ENCODE data around the gene SRCAP.

SRCAP gene

DNA sequence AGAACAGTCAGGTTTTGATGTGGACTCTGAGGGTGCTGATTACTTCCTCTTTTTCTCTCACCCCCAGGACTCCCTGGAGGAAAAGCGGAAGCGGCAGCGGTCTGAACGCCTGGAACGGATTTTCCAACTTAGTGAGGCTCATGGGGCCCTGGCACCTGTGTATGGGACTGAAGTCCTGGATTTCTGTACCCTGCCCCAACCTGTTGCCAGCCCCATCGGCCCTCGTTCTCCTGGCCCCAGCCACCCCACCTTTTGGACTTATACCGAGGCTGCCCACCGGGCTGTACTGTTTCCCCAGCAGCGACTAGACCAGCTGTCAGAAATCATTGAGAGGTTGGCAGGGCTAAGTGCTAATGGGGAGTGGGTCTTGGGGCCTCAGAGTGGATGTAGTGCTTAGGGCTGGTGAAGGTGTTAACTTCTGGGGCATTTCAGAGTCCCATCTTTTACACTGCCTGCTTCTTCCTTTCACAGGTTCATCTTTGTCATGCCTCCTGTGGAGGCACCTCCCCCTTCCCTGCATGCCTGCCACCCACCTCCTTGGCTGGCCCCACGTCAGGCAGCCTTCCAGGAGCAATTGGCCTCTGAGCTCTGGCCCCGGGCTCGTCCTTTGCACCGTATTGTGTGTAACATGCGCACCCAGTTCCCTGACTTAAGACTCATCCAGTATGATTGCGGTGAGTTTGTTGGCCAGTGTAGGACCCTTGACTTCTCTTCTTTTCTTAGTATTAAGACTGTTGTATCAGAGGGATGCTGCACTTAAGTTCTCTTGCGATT is 30.1 kb downstream of the SRCAP start:
- Histone ChIP-seq H3K4me3 (ENCODE audit: low read length) (no peak overlapping the region), H3K27ac (ENCODE audit: low read length) (no peak overlapping the region), H3K9me3 (ENCODE audit: control insufficient read depth, insufficient read depth, low read length) (no peaks in the 10 kb centered on the region), H3K27me3 (ENCODE audit: control insufficient read depth, insufficient read depth, low read length) (no peaks in the 10 kb centered on the region), H3K4me1 (ENCODE audit: control insufficient read depth, insufficient read depth, low read length) (0 out of 2 replicates have a peak, but pooled peaks cover 1% of the 10 kb centered on the region), H3K36me3 (ENCODE audit: control insufficient read depth, insufficient read depth, low read length) (peaks cover 16% of the 10 kb centered on the region)
- WGBS (ENCODE audit: insufficient coverage, insufficient read length), result no CpG with 5 or more reads among the region's 17 CpGs
- DNase-seq (ENCODE audit: low read depth, low spot score), result no peak

DNA sequence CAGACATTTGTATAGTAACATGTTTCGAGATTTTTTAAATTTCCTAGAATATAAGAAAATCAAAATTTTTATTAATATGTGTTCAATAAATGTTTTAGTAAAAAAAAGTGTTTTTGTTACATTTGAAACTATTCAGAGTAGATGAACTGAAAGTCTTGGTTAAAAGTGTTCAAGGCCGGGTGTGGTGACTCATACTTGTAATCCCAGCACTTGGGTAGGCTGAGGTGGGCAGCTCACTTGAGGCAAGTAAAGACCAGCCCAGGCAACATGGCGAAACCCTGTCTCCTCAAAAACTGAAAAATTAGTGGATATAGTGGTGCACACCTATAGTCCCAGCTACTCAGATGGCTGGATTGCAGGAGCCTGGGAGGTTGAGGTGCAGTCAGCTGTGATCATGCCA is 32.4 kb downstream of the SRCAP start:
- H3K4me1 ChIP-seq (ENCODE audit: control insufficient read depth, insufficient read depth, low read length), result 0 out of 2 replicates have a peak, but pooled peaks cover 1% of the 10 kb centered on the region
- no peak overlapping the region for H3K27ac ChIP-seq (ENCODE audit: low read length)
- no peaks in the 10 kb centered on the region for H3K27me3 ChIP-seq (ENCODE audit: control insufficient read depth, insufficient read depth, low read length)
- H3K9me3 ChIP-seq (ENCODE audit: control insufficient read depth, insufficient read depth, low read length), result no peaks in the 10 kb centered on the region
- H3K4me3 ChIP-seq (ENCODE audit: low read length), result no peak overlapping the region
- no peak for DNase-seq (ENCODE audit: low read depth, low spot score)
- peaks cover 9% of the 10 kb centered on the region for H3K36me3 ChIP-seq (ENCODE audit: control insufficient read depth, insufficient read depth, low read length)
- WGBS (ENCODE audit: insufficient coverage, insufficient read length), result no CpG with 5 or more reads among the region's 3 CpGs

DNA sequence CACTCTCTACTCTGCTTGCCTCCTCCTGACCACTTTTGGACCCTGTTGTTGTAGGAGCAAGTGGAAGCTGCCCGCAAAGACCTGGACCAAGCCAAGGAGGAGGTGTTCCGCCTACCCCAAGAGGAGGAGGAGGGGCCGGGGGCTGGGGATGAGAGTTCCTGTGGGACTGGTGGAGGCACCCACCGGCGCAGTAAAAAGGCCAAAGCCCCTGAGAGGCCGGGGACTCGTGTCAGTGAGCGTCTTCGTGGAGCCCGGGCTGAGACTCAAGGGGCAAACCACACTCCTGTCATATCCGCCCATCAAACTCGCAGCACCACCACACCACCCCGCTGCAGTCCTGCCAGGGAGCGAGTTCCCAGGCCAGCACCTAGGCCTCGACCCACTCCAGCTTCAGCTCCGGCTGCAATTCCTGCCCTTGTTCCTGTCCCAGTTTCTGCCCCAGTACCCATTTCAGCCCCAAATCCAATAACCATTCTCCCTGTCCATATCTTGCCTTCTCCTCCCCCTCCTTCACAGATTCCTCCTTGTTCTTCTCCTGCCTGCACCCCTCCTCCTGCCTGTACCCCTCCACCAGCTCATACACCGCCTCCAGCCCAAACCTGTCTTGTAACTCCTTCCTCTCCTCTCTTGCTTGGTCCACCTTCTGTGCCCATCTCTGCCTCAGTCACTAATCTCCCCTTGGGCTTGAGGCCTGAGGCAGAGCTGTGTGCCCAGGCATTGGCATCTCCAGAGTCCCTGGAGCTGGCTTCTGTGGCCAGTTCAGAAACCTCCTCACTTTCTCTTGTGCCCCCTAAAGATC is 38.2 kb downstream of the SRCAP start:
- H3K27ac ChIP-seq (ENCODE audit: low read length), result no peak overlapping the region
- no peak for DNase-seq (ENCODE audit: low read depth, low spot score)
- peaks cover 32% of the 10 kb centered on the region for H3K36me3 ChIP-seq (ENCODE audit: control insufficient read depth, insufficient read depth, low read length)
- no CpG with 5 or more reads among the region's 17 CpGs for whole genome bisulfite sequencing (ENCODE audit: insufficient coverage, insufficient read length)
- H3K9me3 ChIP-seq (ENCODE audit: control insufficient read depth, insufficient read depth, low read length), result no peaks in the 10 kb centered on the region
- H3K27me3 ChIP-seq (ENCODE audit: control insufficient read depth, insufficient read depth, low read length), result no peaks in the 10 kb centered on the region
- no peak overlapping the region for H3K4me3 ChIP-seq (ENCODE audit: low read length)
- H3K4me1 ChIP-seq (ENCODE audit: control insufficient read depth, insufficient read depth, low read length), result peaks cover 6% of the 10 kb centered on the region

DNA sequence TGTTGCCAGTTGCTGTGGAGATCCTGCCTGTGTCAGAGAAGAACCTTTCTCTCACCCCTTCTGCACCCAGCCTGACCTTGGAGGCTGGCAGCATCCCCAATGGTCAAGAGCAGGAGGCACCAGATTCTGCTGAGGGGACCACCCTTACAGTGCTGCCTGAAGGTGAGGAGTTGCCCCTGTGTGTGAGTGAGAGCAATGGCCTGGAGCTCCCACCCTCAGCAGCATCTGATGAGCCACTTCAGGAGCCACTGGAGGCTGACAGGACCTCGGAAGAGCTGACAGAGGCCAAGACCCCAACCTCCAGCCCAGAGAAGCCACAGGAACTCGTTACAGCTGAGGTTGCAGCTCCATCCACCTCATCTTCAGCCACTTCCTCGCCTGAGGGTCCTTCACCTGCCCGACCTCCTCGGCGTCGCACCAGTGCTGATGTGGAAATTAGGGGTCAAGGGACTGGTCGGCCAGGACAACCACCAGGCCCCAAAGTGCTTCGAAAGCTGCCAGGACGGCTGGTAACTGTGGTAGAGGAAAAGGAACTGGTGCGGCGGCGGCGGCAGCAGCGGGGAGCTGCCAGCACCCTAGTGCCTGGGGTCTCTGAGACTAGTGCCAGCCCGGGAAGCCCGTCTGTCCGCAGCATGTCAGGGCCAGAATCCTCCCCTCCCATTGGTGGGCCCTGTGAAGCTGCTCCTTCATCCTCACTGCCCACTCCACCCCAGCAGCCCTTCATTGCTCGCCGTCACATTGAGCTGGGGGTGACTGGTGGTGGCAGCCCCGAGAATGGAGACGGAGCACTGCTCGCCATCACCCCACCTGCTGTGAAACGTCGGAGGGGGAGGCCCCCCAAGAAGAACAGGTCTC is 39.0 kb downstream of the SRCAP start:
- H3K27ac ChIP-seq (ENCODE audit: low read length), result no peak overlapping the region
- no CpG with 5 or more reads among the region's 25 CpGs for WGBS (ENCODE audit: insufficient coverage, insufficient read length)
- H3K4me1 ChIP-seq (ENCODE audit: control insufficient read depth, insufficient read depth, low read length), result peaks cover 6% of the 10 kb centered on the region
- DNase-seq (ENCODE audit: low read depth, low spot score), result no peak
- no peaks in the 10 kb centered on the region for H3K9me3 ChIP-seq (ENCODE audit: control insufficient read depth, insufficient read depth, low read length)
- H3K36me3 ChIP-seq (ENCODE audit: control insufficient read depth, insufficient read depth, low read length), result peaks cover 32% of the 10 kb centered on the region
- H3K4me3 ChIP-seq (ENCODE audit: low read length), result no peak overlapping the region
- no peaks in the 10 kb centered on the region for H3K27me3 ChIP-seq (ENCODE audit: control insufficient read depth, insufficient read depth, low read length)

DNA sequence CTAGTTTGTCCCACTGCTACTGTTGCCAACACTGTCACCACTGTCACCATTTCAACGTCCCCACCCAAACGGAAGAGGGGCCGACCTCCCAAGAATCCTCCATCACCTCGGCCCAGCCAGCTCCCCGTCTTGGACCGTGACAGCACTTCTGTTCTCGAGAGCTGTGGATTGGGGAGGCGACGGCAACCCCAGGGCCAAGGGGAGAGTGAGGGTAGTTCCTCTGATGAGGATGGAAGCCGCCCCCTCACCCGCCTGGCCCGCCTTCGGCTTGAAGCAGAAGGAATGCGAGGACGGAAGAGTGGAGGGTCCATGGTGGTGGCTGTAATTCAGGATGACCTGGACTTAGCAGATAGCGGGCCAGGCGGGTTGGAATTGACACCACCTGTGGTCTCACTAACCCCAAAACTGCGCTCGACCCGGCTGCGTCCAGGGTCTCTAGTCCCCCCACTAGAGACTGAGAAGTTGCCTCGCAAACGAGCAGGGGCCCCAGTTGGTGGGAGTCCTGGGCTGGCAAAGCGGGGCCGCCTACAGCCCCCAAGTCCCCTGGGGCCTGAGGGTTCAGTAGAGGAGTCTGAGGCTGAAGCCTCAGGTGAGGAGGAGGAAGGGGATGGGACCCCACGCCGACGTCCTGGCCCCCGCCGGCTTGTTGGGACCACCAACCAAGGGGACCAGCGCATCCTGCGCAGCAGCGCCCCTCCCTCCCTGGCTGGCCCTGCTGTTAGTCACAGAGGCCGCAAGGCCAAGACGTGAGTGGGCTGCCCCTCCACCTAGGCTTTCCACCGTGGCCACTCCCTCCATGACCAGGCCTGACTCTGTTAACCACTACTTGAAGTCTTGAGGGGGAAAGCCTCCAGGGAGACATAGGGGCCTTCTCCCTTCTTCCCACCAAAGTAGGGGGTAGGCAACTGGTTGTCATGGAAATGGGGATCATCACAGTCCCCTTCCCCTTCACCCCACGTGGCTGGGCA is 40.3 kb downstream of the SRCAP start:
- no peaks in the 10 kb centered on the region for H3K9me3 ChIP-seq (ENCODE audit: control insufficient read depth, insufficient read depth, low read length)
- no peak overlapping the region for H3K4me3 ChIP-seq (ENCODE audit: low read length)
- H3K27ac ChIP-seq (ENCODE audit: low read length), result no peak overlapping the region
- peaks cover 6% of the 10 kb centered on the region for H3K4me1 ChIP-seq (ENCODE audit: control insufficient read depth, insufficient read depth, low read length)
- no CpG with 5 or more reads among the region's 37 CpGs for WGBS (ENCODE audit: insufficient coverage, insufficient read length)
- DNase-seq (ENCODE audit: low read depth, low spot score), result no peak
- H3K36me3 ChIP-seq (ENCODE audit: control insufficient read depth, insufficient read depth, low read length), result peaks cover 36% of the 10 kb centered on the region
- no peaks in the 10 kb centered on the region for H3K27me3 ChIP-seq (ENCODE audit: control insufficient read depth, insufficient read depth, low read length)

DNA sequence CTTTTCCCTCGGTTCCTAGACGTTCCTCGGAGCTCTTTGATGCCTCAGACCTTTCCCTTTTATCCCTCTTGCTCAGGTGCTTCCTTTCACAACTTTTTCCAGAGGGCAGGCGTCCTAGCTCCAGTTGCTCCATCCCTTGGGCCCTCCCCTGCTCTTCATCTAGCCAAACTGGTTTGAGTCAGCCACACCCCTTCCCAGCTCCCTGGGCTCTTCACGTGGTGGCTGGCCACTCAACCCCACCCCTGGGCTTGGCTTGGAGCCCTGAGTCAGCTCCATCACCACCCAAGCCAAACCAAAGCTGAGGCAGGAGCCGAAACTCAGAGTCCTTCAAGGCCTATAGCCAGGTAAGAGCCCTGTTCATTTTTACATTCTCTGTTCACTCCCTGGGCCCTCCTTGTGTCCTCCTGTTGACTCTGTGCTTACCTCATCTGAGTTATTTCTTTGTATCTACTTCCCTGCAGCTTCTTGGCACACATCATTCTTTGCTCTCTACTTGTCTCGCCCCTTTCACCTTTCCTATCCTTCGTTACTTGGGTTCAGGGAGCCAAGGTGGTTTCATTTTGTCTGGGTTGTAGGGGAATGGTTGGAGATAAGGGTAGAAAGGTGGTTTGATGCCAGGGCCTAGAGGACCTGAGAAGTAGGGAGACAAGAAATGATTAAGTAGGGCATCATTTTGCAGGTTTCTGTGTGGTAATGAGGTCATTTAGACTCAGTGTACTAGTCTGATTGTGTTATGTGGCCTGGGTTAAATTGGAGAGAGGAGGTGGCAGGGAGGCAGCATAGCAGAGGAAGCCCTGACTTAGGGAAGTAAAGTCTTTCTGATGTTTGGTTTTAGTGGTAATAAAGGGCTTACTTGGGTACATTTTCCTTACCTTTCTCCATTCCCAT is 41.6 kb downstream of the SRCAP start:
- Histone ChIP-seq H3K4me3 (ENCODE audit: low read length) (no peak overlapping the region), H3K36me3 (ENCODE audit: control insufficient read depth, insufficient read depth, low read length) (peaks cover 34% of the 10 kb centered on the region), H3K27ac (ENCODE audit: low read length) (no peak overlapping the region), H3K4me1 (ENCODE audit: control insufficient read depth, insufficient read depth, low read length) (peaks cover 6% of the 10 kb centered on the region), H3K27me3 (ENCODE audit: control insufficient read depth, insufficient read depth, low read length) (no peaks in the 10 kb centered on the region), H3K9me3 (ENCODE audit: control insufficient read depth, insufficient read depth, low read length) (no peaks in the 10 kb centered on the region)
- DNase-seq (ENCODE audit: low read depth, low spot score), result no peak
- no CpG with 5 or more reads among the region's 8 CpGs for WGBS (ENCODE audit: insufficient coverage, insufficient read length)

DNA sequence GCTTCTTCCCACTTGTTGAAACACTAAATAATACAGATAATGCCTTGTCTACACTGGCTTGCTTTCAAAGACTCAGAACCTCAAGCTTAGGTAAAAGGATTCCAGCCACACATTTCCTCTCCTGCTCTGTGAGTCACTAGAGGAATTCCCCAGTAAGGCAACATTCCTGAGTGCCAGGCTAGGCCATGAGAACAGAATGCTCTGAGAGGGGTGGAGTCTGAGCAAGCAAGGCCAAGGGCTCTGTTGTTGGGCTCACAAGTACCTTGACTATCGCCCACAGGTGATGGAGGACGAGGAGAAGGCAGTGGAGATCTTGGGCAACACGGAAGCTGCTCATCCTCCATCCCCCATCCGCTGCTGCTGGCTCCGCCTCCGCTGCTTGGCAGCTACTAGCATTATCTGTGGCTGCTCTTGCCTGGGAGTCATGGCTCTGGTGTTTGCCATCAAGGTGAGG is 42.5 kb downstream of the SRCAP start:
- Histone ChIP-seq H3K9me3 (ENCODE audit: control insufficient read depth, insufficient read depth, low read length) (no peaks in the 10 kb centered on the region), H3K27me3 (ENCODE audit: control insufficient read depth, insufficient read depth, low read length) (no peaks in the 10 kb centered on the region), H3K4me1 (ENCODE audit: control insufficient read depth, insufficient read depth, low read length) (peaks cover 6% of the 10 kb centered on the region), H3K4me3 (ENCODE audit: low read length) (no peak overlapping the region), H3K36me3 (ENCODE audit: control insufficient read depth, insufficient read depth, low read length) (peaks cover 29% of the 10 kb centered on the region), H3K27ac (ENCODE audit: low read length) (no peak overlapping the region)
- no CpG with 5 or more reads among the region's 6 CpGs for WGBS (ENCODE audit: insufficient coverage, insufficient read length)
- DNase-seq (ENCODE audit: low read depth, low spot score), result no peak

DNA sequence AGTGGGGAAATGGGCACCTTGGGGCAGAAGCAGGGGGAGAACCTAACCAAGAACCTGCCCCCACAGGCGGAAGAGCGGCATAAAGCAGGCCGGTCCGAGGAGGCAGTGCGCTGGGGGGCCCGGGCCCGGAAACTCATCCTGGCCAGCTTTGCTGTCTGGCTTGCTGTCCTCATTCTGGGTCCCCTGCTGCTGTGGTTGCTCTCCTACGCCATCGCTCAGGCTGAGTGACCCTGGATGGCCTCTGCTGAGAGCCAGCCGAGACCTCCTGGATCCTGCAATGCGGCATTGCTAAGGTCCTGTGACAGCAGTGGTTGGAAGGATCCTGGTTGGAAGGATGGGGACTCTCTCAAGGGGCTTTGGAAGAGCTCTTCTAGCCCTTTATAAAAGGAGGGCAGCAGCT is 44.7 kb downstream of the SRCAP start:
- no peaks in the 10 kb centered on the region for H3K9me3 ChIP-seq (ENCODE audit: control insufficient read depth, insufficient read depth, low read length)
- no peaks in the 10 kb centered on the region for H3K27me3 ChIP-seq (ENCODE audit: control insufficient read depth, insufficient read depth, low read length)
- H3K27ac ChIP-seq (ENCODE audit: low read length), result no peak overlapping the region
- no peak overlapping the region for H3K4me3 ChIP-seq (ENCODE audit: low read length)
- no CpG with 5 or more reads among the region's 11 CpGs for WGBS (ENCODE audit: insufficient coverage, insufficient read length)
- no peak for DNase-seq (ENCODE audit: low read depth, low spot score)
- peaks cover 7% of the 10 kb centered on the region; the same call in 1 of the 2 replicates for H3K36me3 ChIP-seq (ENCODE audit: control insufficient read depth, insufficient read depth, low read length)
- H3K4me1 ChIP-seq (ENCODE audit: control insufficient read depth, insufficient read depth, low read length), result peaks cover 6% of the 10 kb centered on the region

DNA sequence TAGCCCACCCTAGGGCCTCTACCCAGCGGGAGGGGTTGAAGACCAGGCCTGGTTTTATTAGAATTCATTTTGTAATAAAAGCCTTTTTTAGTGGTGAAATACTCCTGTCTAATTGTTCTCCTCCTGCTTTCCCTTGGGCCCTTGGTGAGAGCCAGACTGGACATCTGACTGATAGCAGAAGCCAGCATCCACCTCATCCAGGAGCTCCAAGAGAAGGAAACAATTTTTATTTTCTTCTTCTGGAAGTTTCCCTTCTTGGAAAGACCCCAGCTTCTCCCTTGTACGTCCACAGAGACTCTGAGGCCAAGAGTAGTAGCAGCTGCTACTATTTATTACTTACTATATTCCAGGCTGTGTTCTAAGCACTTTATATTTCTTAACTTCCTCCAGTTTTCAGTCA is 45.2 kb downstream of the SRCAP start:
- no peaks in the 10 kb centered on the region for H3K27me3 ChIP-seq (ENCODE audit: control insufficient read depth, insufficient read depth, low read length)
- no peak overlapping the region for H3K4me3 ChIP-seq (ENCODE audit: low read length)
- H3K27ac ChIP-seq (ENCODE audit: low read length), result no peak overlapping the region
- no CpG with 5 or more reads among the region's 2 CpGs for WGBS (ENCODE audit: insufficient coverage, insufficient read length)
- H3K36me3 ChIP-seq (ENCODE audit: control insufficient read depth, insufficient read depth, low read length), result peaks cover 4% of the 10 kb centered on the region; the same call in 1 of the 2 replicates
- H3K4me1 ChIP-seq (ENCODE audit: control insufficient read depth, insufficient read depth, low read length), result peaks cover 6% of the 10 kb centered on the region
- no peak for DNase-seq (ENCODE audit: low read depth, low spot score)
- no peaks in the 10 kb centered on the region for H3K9me3 ChIP-seq (ENCODE audit: control insufficient read depth, insufficient read depth, low read length)
